ENCODE results near the gene FBXL7.

FBXL7 gene

DNA sequence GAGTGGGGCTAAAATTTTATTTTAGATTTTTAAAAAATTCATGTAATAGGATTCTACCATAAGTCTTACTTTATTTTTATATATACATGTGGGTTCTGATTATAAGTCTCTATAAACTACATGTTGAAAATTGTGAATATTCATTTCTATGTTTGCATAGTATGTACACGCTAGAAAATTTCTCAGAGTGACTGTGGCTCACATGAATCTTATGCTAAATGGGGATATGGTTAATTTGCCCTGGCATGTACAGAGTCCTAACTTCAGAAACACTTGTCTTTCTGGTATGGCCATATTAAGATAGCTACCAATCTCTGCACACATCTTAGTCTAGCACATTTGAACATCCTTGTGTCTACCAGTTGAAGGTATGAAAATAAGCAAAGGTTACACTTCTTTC lies 154.8 kb downstream of the FBXL7 start:
- no peak for TF ChIP-seq EZH2phosphoT487 (IDR thresholded peaks at IDR 0.05; ENCODE audit: borderline replicate concordance)
- TF ChIP-seq, protein P1, sequence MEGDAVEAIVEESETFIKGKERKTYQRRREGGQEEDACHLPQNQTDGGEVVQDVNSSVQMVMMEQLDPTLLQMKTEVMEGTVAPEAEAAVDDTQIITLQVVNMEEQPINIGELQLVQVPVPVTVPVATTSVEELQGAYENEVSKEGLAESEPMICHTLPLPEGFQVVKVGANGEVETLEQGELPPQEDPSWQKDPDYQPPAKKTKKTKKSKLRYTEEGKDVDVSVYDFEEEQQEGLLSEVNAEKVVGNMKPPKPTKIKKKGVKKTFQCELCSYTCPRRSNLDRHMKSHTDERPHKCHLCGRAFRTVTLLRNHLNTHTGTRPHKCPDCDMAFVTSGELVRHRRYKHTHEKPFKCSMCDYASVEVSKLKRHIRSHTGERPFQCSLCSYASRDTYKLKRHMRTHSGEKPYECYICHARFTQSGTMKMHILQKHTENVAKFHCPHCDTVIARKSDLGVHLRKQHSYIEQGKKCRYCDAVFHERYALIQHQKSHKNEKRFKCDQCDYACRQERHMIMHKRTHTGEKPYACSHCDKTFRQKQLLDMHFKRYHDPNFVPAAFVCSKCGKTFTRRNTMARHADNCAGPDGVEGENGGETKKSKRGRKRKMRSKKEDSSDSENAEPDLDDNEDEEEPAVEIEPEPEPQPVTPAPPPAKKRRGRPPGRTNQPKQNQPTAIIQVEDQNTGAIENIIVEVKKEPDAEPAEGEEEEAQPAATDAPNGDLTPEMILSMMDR (conservative IDR thresholded peaks at IDR 0.05; ENCODE audit: low read length), result no peak
- H3K4me3 ChIP-seq (ENCODE audit: low read length, poor library complexity, severe bottlenecking), result no peak overlapping the region
- no peak overlapping the region for H3K4me2 ChIP-seq (ENCODE audit: low read depth, low read length, poor library complexity, severe bottlenecking)
- H3K36me3 ChIP-seq (ENCODE audit: insufficient read depth, low read length), result no peaks in the 10 kb centered on the region
- H3K27me3 ChIP-seq (ENCODE audit: insufficient read depth, low read length, poor library complexity, severe bottlenecking), result no peaks in the 10 kb centered on the region
- H3K9ac ChIP-seq (ENCODE audit: low read depth, low read length, poor library complexity, severe bottlenecking), result no peak overlapping the region
- no peaks in the 10 kb centered on the region for H4K20me1 ChIP-seq (ENCODE audit: insufficient read depth, low read length, poor library complexity, severe bottlenecking)
- H3K4me1 ChIP-seq (ENCODE audit: insufficient read depth, low read length, poor library complexity, severe bottlenecking), result no peaks in the 10 kb centered on the region
- H3F3A ChIP-seq (ENCODE audit: low read depth), result no peaks in the 10 kb centered on the region
- H3K9me2 ChIP-seq (replicated peaks; ENCODE audit: low read depth, low read length), result no peaks in the 10 kb centered on the region
- H2AFZ ChIP-seq (ENCODE audit: low read length), result no peak overlapping the region
- H3K79me2 ChIP-seq (ENCODE audit: insufficient read depth, low read length), result no peaks in the 10 kb centered on the region
- no peaks in the 10 kb centered on the region for H3K9me3 ChIP-seq (ENCODE audit: insufficient read depth, low read depth, low read length)

DNA sequence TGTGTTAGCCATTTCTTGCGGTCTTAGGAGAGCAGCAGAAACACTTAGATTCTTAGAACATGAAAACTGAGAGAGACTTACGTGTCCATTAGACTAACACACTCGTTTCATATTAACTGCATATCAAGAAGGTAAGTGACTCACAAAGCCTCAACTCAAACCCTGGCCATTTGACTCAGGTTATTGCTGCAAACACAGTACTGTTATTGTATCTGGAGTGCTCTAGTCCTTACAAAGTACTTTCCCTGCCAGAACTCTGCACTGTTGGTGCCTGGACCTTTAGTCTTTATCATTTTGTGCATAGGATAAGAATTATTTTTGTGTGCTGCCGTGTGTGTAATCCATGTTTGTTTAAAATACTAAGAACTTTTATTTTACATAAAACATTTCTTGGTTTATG lies 155.7 kb downstream of the FBXL7 start:
- TF ChIP-seq, protein P1 (conservative IDR thresholded peaks at IDR 0.05; ENCODE audit: low read length), result no peak
- no peak for TF ChIP-seq EZH2phosphoT487 (IDR thresholded peaks at IDR 0.05; ENCODE audit: borderline replicate concordance)
- no peak overlapping the region for H3K4me2 ChIP-seq (ENCODE audit: low read depth, low read length, poor library complexity, severe bottlenecking)
- no peaks in the 10 kb centered on the region for H3K4me1 ChIP-seq (ENCODE audit: insufficient read depth, low read length, poor library complexity, severe bottlenecking)
- no peaks in the 10 kb centered on the region for H3K79me2 ChIP-seq (ENCODE audit: insufficient read depth, low read length)
- no peaks in the 10 kb centered on the region for H3F3A ChIP-seq (ENCODE audit: low read depth)
- H3K36me3 ChIP-seq (ENCODE audit: insufficient read depth, low read length), result no peaks in the 10 kb centered on the region
- no peak overlapping the region for H3K4me3 ChIP-seq (ENCODE audit: low read length, poor library complexity, severe bottlenecking)
- no peaks in the 10 kb centered on the region for H3K9me2 ChIP-seq (replicated peaks; ENCODE audit: low read depth, low read length)
- no peak overlapping the region for H2AFZ ChIP-seq (ENCODE audit: low read length)
- H3K9me3 ChIP-seq (ENCODE audit: insufficient read depth, low read depth, low read length), result no peaks in the 10 kb centered on the region
- no peaks in the 10 kb centered on the region for H3K27me3 ChIP-seq (ENCODE audit: insufficient read depth, low read length, poor library complexity, severe bottlenecking)
- no peak overlapping the region for H3K9ac ChIP-seq (ENCODE audit: low read depth, low read length, poor library complexity, severe bottlenecking)
- H4K20me1 ChIP-seq (ENCODE audit: insufficient read depth, low read length, poor library complexity, severe bottlenecking), result no peaks in the 10 kb centered on the region

DNA sequence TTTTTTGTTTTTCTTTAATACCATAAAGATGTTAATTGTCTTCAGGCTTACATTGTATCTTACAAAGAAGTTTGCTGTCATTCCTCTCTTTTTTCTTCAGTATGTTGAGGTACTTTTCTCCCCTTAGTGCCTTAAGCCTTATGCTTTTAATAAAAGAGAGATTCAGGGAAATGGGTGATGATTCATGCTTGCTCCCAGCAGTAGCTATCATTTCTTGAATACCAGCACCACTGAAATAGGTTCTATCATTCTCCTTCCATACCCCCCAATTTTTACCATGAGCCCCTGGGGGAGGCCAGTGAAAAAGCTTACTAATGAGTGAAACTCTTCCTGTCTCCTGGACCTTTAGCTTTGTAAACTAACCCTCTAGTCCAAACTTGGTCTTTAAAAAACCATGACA lies 165.0 kb downstream of the FBXL7 start:
- no peak overlapping the region for H3K9ac ChIP-seq (ENCODE audit: low read depth, low read length, poor library complexity, severe bottlenecking)
- no peaks in the 10 kb centered on the region for H3K79me2 ChIP-seq (ENCODE audit: insufficient read depth, low read length)
- H3K27me3 ChIP-seq (ENCODE audit: insufficient read depth, low read length, poor library complexity, severe bottlenecking), result no peaks in the 10 kb centered on the region
- H4K20me1 ChIP-seq (ENCODE audit: insufficient read depth, low read length, poor library complexity, severe bottlenecking), result no peaks in the 10 kb centered on the region
- no peaks in the 10 kb centered on the region for H3K9me2 ChIP-seq (replicated peaks; ENCODE audit: low read depth, low read length)
- no peaks in the 10 kb centered on the region for H3K4me1 ChIP-seq (ENCODE audit: insufficient read depth, low read length, poor library complexity, severe bottlenecking)
- no peak overlapping the region for H3K4me3 ChIP-seq (ENCODE audit: low read length, poor library complexity, severe bottlenecking)
- no peaks in the 10 kb centered on the region for H3K9me3 ChIP-seq (ENCODE audit: insufficient read depth, low read depth, low read length)
- no peak overlapping the region for H3K4me2 ChIP-seq (ENCODE audit: low read depth, low read length, poor library complexity, severe bottlenecking)
- H3K36me3 ChIP-seq (ENCODE audit: insufficient read depth, low read length), result no peaks in the 10 kb centered on the region
- TF ChIP-seq, protein P1 (conservative IDR thresholded peaks at IDR 0.05; ENCODE audit: low read length), result no peak
- TF ChIP-seq EZH2phosphoT487 (IDR thresholded peaks at IDR 0.05; ENCODE audit: borderline replicate concordance), result no peak
- H3F3A ChIP-seq (ENCODE audit: low read depth), result no peaks in the 10 kb centered on the region
- H2AFZ ChIP-seq (ENCODE audit: low read length), result no peak overlapping the region
